H7 (cell line): Measurements from ENCODE around the gene C16orf82. TPM values are rescaled to one million over a fixed set of nuclear protein-coding genes. Genes with fewer than 3 reads are reported as not detected.
A peak's percentile ranks its signal among the peaks of the same experiment; 100 is the strongest.

Experiments used
- DNase-seq: peaks from one replicate; pipeline ENCODE4 v3.0.0; 2012
- H3K27me3 ChIP-seq: 2 replicates; pipeline ENCODE4 v1.6.0; 2011; ENCODE audit warnings: mild to moderate bottlenecking, low read length; ENCODE audit not compliant: control insufficient read depth, insufficient read depth
- H3K36me3 ChIP-seq: replicated peaks from 2 replicates; pipeline ENCODE4 v1.5.1; 2011; ENCODE audit warnings: low read length; ENCODE audit not compliant: control insufficient read depth, insufficient read depth
- H3K4me3 ChIP-seq: 2 replicates; pipeline ENCODE4 v1.5.1; 2011; ENCODE audit warnings: low read depth, mild to moderate bottlenecking, control low read depth, low read length, moderate library complexity; ENCODE audit not compliant: insufficient read depth
- total RNA-seq: library from RNA; depleted of rRNA; stranded (reverse); fragments of >200 nt; shearing (Covaris generic); gene quantifications from 2 replicates; pipeline ENCODE4 v1.2.3, GENCODE V29; 2014

Gene C16orf82
- total RNA-seq, 1 experiment from 2014 or later = not detected

DNA sequence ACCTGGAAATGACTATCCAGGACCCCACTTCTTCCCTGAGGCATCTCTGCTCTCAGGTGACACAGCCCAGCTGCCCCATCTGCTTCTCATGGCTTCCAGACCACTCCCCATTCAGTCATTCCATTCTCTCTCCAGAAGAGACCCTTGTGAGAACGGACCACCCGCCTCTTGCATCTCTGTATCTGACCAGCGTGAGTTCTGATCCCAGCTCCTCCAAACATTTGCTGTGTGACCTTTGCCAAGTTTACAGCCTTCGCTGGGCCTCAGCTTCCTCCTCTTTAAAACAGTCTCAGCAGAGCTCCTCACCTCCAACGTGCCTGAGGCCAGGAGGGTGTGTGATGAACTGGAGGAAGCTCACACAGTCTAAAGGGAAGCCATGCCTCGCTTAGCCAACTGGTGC is 39.6 kb downstream of the C16orf82 start:
- no peak overlapping the region for H3K4me3 ChIP-seq
- no peak for DNase-seq
- H3K36me3 ChIP-seq = no peaks in the 10 kb centered on the region
- H3K27me3 ChIP-seq = no peaks in the 10 kb centered on the region

DNA sequence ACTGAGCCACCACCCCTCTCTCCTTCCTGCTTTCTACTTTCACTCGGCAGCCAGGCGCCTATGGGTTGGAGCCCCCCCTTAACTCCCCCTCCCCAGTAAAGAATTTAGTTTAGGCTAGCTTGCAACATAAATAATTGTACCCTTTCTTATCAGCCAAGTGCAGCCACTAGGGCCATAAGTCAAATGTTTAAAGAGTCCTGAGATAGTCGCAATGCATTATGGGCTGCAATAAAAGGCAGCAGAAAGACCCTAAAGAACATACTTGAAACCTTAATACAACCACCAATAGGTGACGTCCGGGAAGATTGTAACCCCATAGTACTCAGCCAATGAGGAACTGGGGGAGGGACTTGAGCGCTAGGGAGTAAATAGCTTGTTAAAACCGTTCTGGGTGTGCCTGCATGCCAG is 40.5 kb downstream of the C16orf82 start:
- no peaks in the 10 kb centered on the region for H3K27me3 ChIP-seq
- DNase-seq = no peak
- no peaks in the 10 kb centered on the region; the same call in 1 of the 2 replicates for H3K36me3 ChIP-seq
- no peak overlapping the region for H3K4me3 ChIP-seq

DNA sequence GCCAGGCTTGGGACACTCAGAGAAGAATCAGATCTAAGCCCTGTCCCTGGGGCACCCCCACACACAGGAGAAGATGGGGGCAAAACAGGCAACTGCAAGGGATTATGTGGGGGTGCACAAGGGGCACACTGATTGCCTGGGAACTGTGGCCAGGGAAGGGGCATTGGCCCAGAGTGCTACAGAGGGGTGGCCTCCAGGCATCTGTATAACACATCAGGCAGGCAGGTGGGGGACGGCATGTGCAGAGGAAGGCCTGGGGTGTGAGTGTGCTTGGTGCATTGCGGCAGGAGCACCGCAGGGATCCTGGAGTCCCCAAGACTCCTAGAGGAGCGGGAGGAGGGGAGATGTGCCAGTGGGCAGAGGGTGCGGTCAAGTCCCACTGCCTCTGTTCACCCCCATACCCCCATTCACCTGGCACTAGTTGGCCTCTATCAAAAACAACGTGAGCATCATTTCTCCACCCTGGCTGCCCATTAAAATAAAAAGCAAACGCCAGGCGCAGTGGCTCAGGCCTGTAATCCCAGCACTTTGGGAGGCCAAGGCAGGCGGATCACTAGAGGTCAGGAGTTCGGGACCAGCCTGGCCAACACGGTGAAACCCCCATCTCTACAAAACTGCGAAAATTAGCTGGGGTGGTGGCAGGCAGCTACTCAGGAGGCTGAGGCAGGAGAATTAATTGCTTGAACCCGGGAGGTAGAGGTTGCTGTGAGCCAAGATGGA is 41.5 kb downstream of the C16orf82 start:
- no peak overlapping the region for H3K4me3 ChIP-seq
- no peaks in the 10 kb centered on the region; the same call in 1 of the 2 replicates for H3K36me3 ChIP-seq
- H3K27me3 ChIP-seq = no peaks in the 10 kb centered on the region
- peak; percentile 16 for DNase-seq

DNA sequence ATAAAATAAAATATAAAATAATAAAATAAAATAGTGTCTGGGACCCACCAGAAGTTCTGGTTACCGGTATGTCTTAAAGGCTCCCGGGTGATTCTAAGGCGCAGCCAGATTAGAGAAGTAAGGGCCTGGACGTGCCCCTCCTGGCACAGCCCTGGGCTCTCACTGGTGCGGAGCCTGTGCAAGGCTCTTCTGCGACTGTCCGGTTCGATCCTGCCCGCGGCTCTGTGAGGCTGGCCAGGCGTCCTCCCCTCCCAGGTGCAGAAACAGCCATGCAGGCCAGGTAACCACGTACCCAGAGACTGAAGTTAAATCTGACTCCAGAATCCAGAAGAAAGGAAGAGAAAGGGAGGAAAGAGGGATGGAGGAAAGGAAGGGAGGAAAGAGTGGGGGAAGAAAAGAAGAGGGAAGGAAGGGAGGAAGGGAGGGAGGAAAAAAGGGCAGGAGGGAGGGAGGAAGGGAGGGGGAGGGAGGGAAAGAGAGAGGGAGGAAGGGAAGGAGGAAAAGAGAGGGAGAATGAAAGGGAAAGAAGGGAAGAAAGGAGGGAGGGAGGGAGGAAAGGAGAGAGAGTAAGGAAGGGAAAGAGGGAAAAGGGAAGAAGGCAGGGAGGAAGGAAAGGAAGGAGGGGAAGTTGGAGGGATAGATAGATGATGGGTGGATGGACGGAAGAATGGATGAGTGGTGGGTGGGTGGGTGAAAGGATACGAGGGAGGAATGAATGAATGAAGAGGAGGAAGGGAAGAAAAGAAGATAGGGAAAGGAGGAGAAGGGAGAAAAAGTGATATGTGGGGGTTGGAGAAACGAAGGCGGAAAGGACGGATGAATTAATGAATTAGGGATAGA is 42.3 kb downstream of the C16orf82 start:
- Histone ChIP-seq H3K4me3 (peak overlapping the region; percentile 31), H3K36me3 (no peaks in the 10 kb centered on the region; the same call in 1 of the 2 replicates), H3K27me3 (no peaks in the 10 kb centered on the region)
- DNase-seq = peak; percentile 29

DNA sequence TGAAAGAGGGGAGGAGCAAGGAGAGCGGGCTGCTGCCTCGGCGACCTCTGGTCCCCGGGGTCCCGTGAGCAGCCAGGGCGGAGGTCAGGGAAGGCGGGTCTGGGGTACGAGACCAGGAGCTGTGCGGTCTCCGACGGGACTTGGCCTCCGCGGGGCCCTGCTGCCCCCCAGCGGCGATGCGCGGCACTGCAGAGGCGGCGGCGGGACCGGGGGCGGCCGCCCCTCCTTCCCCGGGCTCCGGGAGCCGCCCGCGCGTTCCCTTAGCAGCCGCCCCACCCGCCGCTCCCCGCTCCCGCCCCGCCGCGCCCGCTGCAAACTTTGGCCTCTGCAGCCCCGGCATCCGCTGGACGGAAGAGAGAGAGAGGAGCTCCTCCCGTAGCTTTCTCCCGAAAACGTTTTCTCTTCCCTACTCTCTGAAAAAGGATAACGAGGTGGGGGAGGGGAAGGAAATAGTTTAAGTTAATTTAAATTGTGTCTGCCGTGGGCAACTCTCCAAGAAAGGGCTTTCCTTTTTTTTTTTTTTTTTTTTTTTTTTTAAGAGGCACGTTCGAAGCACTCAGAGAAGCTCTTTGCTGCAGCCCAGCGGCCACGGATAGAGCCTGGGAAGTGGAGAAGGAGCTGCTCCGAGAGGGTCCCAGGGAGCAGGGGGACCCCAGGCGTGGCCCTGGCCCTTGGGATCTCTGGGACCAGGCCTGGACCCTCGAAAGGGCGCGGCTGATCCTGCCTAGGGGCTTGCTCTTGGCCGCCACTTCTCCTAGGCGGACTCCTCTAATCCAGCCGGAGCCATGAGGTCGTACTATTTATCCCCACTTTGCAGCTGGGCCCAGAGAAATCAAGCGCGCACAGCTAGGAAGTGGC is 43.2 kb downstream of the C16orf82 start:
- peak; percentile 97 for DNase-seq
- H3K27me3 ChIP-seq = no peaks in the 10 kb centered on the region
- H3K36me3 ChIP-seq = no peaks in the 10 kb centered on the region; the same call in 1 of the 2 replicates
- peak overlapping the region; percentile 42 for H3K4me3 ChIP-seq

DNA sequence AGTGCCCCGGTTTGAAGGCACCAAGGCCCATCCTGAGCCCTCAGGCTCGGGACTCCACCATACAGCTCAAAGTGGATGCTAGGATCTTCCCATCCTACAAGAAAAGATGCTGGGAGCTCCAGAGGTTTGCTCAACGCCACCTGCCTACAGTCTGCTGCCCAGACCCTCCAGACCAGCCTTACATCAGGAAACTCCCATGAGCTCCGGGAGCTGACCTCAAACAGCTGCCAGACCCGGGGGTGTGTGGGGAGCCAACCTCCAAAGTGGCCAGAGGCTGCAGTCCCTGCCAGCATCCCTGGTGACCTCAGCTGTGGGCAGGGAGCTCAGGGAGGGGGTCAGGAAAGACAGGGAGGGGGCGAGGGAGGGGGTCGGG is 43.8 kb downstream of the C16orf82 start:
- H3K27me3 ChIP-seq = no peaks in the 10 kb centered on the region
- peak; percentile 48 for DNase-seq
- H3K36me3 ChIP-seq = no peaks in the 10 kb centered on the region; the same call in 1 of the 2 replicates
- H3K4me3 ChIP-seq = no peak overlapping the region

DNA sequence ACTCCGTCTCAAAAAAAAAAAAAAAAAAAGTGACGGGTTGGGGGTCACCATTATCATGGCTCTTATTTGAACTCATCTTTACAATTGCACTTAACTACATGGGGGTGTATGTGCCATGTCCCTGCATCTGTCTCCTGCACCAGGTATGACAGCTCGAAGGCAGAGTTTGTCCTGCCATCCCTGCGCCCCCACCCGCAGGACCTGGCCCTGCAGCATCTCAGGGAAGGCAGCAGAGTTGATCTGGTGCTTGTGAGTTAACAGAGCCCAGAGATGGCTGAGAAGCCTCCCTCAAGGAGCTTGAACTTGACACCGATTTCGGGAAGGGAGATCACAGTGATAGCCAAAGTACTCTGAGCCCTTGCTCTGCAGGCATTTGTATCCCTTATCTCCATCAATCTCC is 44.8 kb downstream of the C16orf82 start:
- no peak for DNase-seq
- Histone ChIP-seq H3K36me3 (no peaks in the 10 kb centered on the region; the same call in 1 of the 2 replicates), H3K4me3 (no peak overlapping the region), H3K27me3 (no peaks in the 10 kb centered on the region)

DNA sequence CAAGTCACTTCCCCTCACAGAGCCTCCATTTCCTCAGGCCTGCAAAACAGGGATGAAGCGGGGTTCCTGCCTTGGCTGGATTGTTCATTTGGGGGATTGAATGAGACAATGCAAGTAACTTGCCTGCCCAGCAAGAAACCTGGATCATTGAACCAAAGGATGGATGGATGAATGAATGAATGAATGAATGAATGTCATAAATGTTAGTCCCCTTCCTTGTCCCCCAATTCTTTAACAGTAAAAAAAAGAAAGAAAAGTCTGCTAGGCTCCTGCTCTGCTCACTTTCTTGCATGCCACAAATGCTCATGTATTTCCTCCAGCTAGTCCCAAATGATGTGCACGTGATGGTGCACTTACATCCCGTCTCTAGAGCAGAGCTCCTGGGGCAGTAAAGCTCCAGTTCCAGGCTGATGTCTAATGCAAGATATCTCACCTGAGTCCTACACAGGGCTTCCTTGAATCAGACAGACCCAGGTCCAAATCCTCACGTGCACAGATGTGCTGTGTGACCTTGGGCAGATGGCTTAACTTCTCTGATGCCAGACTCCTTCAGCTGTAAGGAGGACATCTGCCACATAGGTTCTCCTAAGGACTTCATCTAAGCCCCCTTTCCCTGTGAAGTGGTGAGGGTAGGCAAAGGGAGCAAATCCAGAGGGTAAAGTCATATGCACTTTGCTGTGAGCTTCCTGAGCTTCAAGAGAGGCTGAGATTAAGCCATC is 45.5 kb downstream of the C16orf82 start:
- no peak for DNase-seq

DNA sequence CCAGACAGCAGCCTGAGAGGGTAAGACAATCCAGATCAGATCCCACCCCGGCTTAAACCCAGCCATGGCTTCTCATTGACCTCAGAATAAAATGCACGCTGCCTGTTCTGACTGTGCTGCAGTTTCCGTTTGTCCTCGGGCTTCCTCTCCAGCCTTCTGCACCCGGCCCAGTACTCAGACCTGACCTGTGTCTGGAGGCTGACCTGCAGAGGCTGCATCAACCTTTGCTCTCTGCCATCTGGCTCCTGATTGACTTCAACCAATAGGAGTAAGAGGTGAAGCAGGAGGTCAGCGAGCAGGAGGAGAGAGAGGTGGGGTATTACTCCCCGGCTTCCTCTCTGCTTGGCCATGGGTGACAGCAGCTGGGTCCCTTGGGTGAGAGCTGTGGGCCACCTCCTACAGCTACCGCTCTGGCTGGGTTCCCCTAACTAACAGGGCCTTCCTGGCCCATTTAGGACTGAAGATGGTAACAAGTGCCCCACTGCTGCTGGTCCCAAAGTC is 46.7 kb downstream of the C16orf82 start:
- no peak for DNase-seq
- H3K27me3 ChIP-seq = no peaks in the 10 kb centered on the region
- H3K4me3 ChIP-seq = no peak overlapping the region
- no peaks in the 10 kb centered on the region; the same call in 1 of the 2 replicates for H3K36me3 ChIP-seq

More for the DNA sequence above, 45.5 kb downstream of the C16orf82 start:
- Histone ChIP-seq H3K4me3 (no peak overlapping the region), H3K36me3 (no peaks in the 10 kb centered on the region; the same call in 1 of the 2 replicates), H3K27me3 (no peaks in the 10 kb centered on the region)

DNA sequence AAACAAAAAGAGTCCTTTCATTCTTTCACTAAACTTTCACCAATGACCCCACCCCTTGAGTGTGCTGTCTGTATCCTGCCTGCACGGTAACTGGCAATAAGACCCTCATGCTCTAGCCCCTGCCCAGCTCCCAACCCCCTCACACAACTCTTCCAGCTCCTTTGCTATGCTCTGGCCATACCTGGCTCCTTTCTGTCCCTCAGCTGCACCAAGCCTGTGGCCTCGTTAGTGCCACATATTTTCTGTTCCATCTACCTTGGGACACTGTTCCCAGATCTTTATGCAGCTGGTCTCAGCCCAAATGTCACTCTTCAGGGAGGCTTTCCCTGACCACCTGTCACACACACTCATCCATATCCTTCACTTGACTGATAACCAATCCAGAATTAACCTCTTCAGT is 47.3 kb downstream of the C16orf82 start:
- Histone ChIP-seq H3K36me3 (no peaks in the 10 kb centered on the region; the same call in 1 of the 2 replicates), H3K4me3 (no peak overlapping the region), H3K27me3 (no peaks in the 10 kb centered on the region)
- no peak for DNase-seq

DNA sequence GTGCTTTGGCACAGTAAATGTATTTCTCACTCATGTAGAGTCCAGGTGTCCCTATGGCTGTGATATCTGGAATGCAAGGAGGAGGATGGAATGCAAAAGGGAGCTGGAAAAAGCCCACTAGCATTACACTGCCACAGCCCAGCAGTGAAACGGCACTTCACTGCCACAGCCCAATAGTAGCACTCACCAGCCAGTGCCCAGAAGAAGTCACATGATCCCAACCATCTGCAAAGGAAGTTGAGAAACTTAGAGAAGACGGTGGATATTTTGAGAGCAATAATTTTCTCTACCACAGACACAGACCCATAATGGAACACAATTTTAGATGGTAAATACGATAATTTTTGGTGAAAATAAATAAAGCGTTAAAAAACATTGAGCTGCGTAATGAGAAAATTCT is 51.8 kb downstream of the C16orf82 start:
- Histone ChIP-seq H3K36me3 (no peaks in the 10 kb centered on the region), H3K4me3 (no peak overlapping the region), H3K27me3 (no peaks in the 10 kb centered on the region)
- no peak for DNase-seq
